ENCODE measurements around the gene TRPC4AP. TPM values are rescaled to one million over a fixed set of nuclear protein-coding genes. Genes with fewer than 3 reads are reported as not detected.

Gene TRPC4AP
- total RNA-seq, 1 experiment from 2014 or later, result 48.6 TPM

- no peak for TF ChIP-seq EGR1 (IDR thresholded peaks at IDR 0.05; ENCODE audit: low read depth)
- no peak for TF ChIP-seq REST (IDR thresholded peaks at IDR 0.05; ENCODE audit: low read depth)
- TF ChIP-seq MAX (IDR thresholded peaks at IDR 0.05), result no peak
- TF ChIP-seq EZH2 (IDR thresholded peaks at IDR 0.05), result no peak
- TF ChIP-seq FOSL1 (IDR thresholded peaks at IDR 0.05; ENCODE audit: low read depth), result no peak
- no peak for TF ChIP-seq CEBPB (IDR thresholded peaks at IDR 0.05; ENCODE audit: low read depth)
- no peak for TF ChIP-seq RAD21 (IDR thresholded peaks at IDR 0.05; ENCODE audit: low read depth)
- TF ChIP-seq ZNF274 (IDR thresholded peaks at IDR 0.05; ENCODE audit: low read depth, low read length), result no peak
- TF ChIP-seq TCF7L2 (IDR thresholded peaks at IDR 0.05; ENCODE audit: borderline replicate concordance, extremely low read depth, insufficient read depth, insufficient read length), result no peak
- TF ChIP-seq ELF1 (IDR thresholded peaks at IDR 0.05; ENCODE audit: borderline replicate concordance, low read depth), result no peak
- H3K9me3 ChIP-seq (ENCODE audit: control insufficient read depth in 1 of 2, insufficient read depth in 1 of 2, low read depth in 1 of 2, low read length in 2 of 2), result no peaks in the 10 kb centered on the region
- H3K4me1 ChIP-seq (ENCODE audit: control insufficient read depth in 1 of 2, insufficient read depth in 2 of 2, low read length in 2 of 2), result peaks cover 0 to 4% of the 10 kb centered on the region in 2 experiments; a peak in 1 of 4 replicates
- BruUV-seq (replicated peaks), result no TSS peak
- no peaks in the 10 kb centered on the region for H3K79me2 ChIP-seq (ENCODE audit: insufficient read depth, low read length)
- ATAC-seq (no peak), DNase-seq (ENCODE audit: low read depth, low spot score) (no peak)
- ChIA-PET POLR2A (no interaction called here), CTCF (no interaction called here), RAD21 (ENCODE audit: low non-redundant PET in 1 of 2, low total read pairs in 2 of 2, uncharacterized antibody in 2 of 2, unreplicated experiment in 2 of 2) (no interaction called here)
- no peaks in the 10 kb centered on the region for H3K27me3 ChIP-seq (ENCODE audit: insufficient read depth, low read length)
- H2AFZ ChIP-seq (ENCODE audit: low read depth, low read length, poor library complexity, severe bottlenecking), result no peak overlapping the region
- H3K4me2 ChIP-seq (ENCODE audit: low read length), result no peak overlapping the region
- no peak overlapping the region for H3K27ac ChIP-seq (ENCODE audit: low read depth, low read length)
- intact Hi-C loops (cut with micrococcal nuclease), result no loop called here
- H3K9ac ChIP-seq (ENCODE audit: low read length), result no peak overlapping the region
- H3K4me3 ChIP-seq (replicated peaks in 1 of 2; ENCODE audit: low read depth in 1 of 2, low read length in 2 of 2), result no peak overlapping the region
- no peaks in the 10 kb centered on the region for H3K36me3 ChIP-seq (ENCODE audit: control insufficient read depth in 1 of 2, insufficient read depth in 2 of 2, low read length in 2 of 2)
- H3K9me2 ChIP-seq (ENCODE audit: insufficient read depth), result no peaks in the 10 kb centered on the region
- H4K20me1 ChIP-seq (ENCODE audit: insufficient read depth), result no peaks in the 10 kb centered on the region
Measured at GRCh38 chr20:34983995-34984735, 108.4 kb downstream of the TRPC4AP start.
